Stimulated activated memory B cell treated with anti-CD40 and anti-IgM and Interleukin-4, amounts not matched to agents 10 μg/mL and 1 μg/mL and 100 μg/mL, for 72 hours (primary cell): Measurements from ENCODE around the gene PIMREG.

Experiments used
- ATAC-seq: fragments of 150-1000 bp; cut with Tn5 transposase; 2 replicates; pipeline ENCODE4 v1.10.0; 2021
- H3K27ac Mint-ChIP-seq: one replicate; pipeline ENCODE4 v1.8.0; 2022; ENCODE audit warnings: mild to moderate bottlenecking, mixed read lengths
- H3K27me3 Mint-ChIP-seq: one replicate; pipeline ENCODE4 v1.8.0; 2022; ENCODE audit warnings: mixed read lengths
- H3K36me3 Mint-ChIP-seq: one replicate; pipeline ENCODE4 v1.8.0; 2022; ENCODE audit warnings: mixed read lengths
- H3K4me1 Mint-ChIP-seq: one replicate; pipeline ENCODE4 v1.8.0; 2022; ENCODE audit warnings: mixed read lengths
- H3K4me3 Mint-ChIP-seq: one replicate; pipeline ENCODE4 v1.8.0; 2022; ENCODE audit warnings: mild to moderate bottlenecking, moderate library complexity, mixed read lengths
- H3K9me3 Mint-ChIP-seq: one replicate; pipeline ENCODE4 v1.8.0; 2022; ENCODE audit warnings: mixed read lengths

PIMREG gene, protein sequence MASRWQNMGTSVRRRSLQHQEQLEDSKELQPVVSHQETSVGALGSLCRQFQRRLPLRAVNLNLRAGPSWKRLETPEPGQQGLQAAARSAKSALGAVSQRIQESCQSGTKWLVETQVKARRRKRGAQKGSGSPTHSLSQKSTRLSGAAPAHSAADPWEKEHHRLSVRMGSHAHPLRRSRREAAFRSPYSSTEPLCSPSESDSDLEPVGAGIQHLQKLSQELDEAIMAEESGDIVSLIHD

DNA sequence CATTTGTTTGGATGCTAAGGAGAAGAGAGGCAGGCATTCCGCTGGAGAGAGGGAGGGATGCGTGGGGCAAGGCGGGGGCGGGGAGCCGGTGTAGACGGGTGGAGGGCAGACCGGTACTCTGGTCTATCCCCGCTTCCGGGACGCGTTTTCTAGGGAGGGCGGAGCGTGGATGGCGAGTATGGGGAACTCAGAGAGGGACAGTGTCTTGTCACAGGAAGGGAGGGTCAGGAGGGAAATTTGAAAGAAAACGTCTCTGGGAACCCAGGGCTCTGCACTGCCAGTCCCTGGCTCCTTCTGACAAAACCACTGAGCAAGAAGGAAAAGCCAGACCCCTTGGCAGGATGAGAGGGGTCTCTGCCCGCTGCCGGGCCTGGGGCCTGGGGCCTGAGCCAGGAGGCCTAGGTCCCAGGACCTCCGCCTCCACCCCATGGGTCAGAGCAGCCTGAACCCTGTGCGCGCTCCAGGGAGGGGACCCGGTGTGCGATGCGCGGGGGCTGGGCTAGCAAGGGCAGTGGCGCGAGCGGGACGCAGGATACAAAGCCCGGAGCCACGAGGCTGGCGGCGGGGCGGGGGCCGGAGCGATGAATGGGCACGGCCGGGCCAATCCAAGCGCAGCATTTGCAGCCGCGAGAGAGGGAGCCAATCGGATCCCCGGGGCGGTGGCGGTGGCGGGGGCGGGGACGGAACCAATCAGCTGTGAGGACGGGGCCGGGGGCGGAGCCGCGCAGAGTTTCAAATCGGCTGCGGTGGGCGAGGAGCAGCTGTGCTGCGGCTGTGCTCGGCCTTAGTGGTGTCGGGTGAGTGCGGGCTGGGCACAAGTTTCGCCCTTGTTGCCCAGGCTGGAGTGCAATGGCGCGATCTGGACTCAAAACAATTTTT, at the start of gene PIMREG:
PIMREG (plus strand) TSS at position 764 of the 879 bp plus-strand sequence. CDS start 656 bp downstream, outside the sequence.
- Mint-ChIP-seq H3K27ac (peak within 1 kb of the TSS; percentile 81), H3K9me3 (no peaks in the 10 kb centered on the region), H3K4me3 (peak within 1 kb of the TSS; percentile 85), H3K27me3 (peaks cover 15% of the 10 kb centered on the region), H3K36me3 (no peaks in the 10 kb centered on the region), H3K4me1 (peaks cover 15% of the 10 kb centered on the region)
- ATAC-seq: peak; percentile 96

DNA sequence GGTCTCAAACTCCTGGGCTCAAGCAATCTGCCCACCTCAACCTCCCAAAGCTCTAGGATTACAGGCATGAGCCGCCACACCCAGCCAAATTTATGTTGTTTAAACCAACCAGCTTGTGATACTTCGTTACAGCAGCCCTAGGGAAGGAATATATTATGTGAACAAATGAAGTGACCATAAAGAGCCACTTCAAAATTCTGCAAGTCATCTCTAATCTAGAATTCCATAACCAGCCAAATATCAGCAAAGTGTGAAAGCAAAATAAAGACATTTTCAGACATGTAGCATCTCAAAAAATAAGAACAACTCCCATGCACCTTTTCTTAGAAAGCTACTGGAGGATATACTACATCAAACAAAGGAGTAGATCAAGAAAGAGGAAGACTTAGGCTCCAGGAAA, 45.3 kb upstream of the PIMREG start:
- H3K4me3 Mint-ChIP-seq: no peak overlapping the region
- no peak for ATAC-seq
- peaks cover 26% of the 10 kb centered on the region for H3K27me3 Mint-ChIP-seq
- peaks cover 6% of the 10 kb centered on the region for H3K9me3 Mint-ChIP-seq
- no peaks in the 10 kb centered on the region for H3K4me1 Mint-ChIP-seq
- H3K36me3 Mint-ChIP-seq: no peaks in the 10 kb centered on the region
- no peak overlapping the region for H3K27ac Mint-ChIP-seq

DNA sequence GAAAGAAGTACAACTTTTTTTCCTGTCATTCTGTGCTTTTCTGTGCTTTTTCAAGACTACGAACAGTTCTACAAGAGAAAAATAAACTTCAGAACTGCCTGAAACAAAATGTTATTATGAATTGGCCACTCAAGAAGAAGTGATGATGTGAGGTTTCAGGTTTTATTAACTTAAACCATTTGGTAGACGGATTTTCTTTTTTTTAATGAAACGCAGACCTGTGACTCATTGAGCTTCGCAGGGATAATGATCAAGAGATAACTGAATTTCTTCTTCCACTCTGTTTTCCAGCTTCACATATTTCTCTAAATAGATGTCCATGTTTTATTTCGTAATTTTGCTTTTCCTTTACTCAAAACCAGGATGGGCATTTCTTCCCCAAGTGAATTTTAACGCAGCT, 42.0 kb upstream of the PIMREG start:
- Mint-ChIP-seq H3K4me1 (no peaks in the 10 kb centered on the region), H3K9me3 (peaks cover 6% of the 10 kb centered on the region), H3K27ac (no peak overlapping the region), H3K27me3 (peaks cover 17% of the 10 kb centered on the region), H3K4me3 (no peak overlapping the region), H3K36me3 (no peaks in the 10 kb centered on the region)
- no peak for ATAC-seq

DNA sequence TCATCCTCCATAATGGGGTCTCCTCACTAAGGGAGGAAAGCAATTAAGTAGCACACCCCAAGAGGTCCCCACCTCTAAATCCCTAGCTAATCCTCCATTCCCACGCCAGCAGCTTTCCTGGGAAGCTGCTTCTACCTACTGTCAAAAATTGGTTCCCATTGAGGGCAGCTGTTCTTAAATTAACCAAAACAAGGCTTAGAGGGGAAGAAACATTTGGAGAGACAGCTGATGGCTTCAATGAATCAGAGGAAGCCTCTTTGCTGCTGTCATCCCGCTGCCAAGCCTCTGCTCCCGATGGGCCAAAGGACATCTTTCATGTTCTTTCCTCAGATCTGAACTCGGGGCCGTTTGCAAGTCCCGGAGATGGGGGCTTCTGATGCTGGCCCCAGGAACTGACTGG, 36.0 kb upstream of the PIMREG start:
- no peaks in the 10 kb centered on the region for H3K9me3 Mint-ChIP-seq
- H3K27me3 Mint-ChIP-seq: peaks cover 56% of the 10 kb centered on the region
- H3K27ac Mint-ChIP-seq: no peak overlapping the region
- no peak for ATAC-seq
- no peak overlapping the region for H3K4me3 Mint-ChIP-seq
- no peaks in the 10 kb centered on the region for H3K4me1 Mint-ChIP-seq
- no peaks in the 10 kb centered on the region for H3K36me3 Mint-ChIP-seq

DNA sequence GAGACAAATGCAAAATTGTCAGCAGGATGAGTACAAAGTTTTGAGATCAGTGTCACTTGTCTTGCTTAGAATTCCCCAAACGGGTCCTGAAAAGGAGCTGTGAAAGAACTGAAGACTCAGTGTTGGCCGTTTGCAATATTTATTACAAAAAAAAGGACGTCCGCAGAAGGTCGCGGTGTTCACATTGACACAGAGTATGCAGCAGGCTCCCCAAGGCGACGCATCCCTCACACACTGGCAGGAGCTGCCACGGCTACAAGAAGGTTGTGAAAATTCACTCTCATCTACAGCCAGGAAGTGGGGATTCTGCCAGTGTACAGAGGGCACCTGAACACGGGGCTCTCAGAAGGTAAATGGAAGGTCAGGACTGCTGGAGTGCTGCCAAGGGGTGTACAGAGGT, 35.5 kb upstream of the PIMREG start:
- H3K27me3 Mint-ChIP-seq: peaks cover 61% of the 10 kb centered on the region
- no peaks in the 10 kb centered on the region for H3K9me3 Mint-ChIP-seq
- ATAC-seq: no peak
- H3K27ac Mint-ChIP-seq: no peak overlapping the region
- no peaks in the 10 kb centered on the region for H3K4me1 Mint-ChIP-seq
- H3K4me3 Mint-ChIP-seq: no peak overlapping the region
- H3K36me3 Mint-ChIP-seq: no peaks in the 10 kb centered on the region

DNA sequence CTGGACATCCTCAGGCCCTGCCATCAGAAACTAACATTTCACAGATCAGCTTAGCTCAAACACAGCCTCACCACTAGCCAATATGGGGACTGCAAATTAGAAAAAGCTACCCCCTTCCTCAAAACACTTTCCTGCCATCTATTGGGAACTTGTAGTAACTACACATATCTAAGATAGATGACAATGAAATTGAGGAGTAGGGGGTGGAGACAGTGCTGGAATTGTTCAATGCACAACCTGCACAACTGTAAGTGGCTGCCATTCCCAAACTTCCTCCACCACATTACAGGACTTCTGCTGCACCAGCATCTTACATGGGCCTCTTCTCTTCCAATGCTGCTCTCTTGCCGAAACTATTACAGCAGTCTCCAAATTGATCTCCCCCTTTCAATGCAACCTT, 31.2 kb upstream of the PIMREG start:
- H3K27me3 Mint-ChIP-seq: peaks cover 45% of the 10 kb centered on the region
- H3K9me3 Mint-ChIP-seq: no peaks in the 10 kb centered on the region
- H3K4me1 Mint-ChIP-seq: no peaks in the 10 kb centered on the region
- no peak overlapping the region for H3K27ac Mint-ChIP-seq
- no peak overlapping the region for H3K4me3 Mint-ChIP-seq
- H3K36me3 Mint-ChIP-seq: no peaks in the 10 kb centered on the region
- no peak for ATAC-seq

DNA sequence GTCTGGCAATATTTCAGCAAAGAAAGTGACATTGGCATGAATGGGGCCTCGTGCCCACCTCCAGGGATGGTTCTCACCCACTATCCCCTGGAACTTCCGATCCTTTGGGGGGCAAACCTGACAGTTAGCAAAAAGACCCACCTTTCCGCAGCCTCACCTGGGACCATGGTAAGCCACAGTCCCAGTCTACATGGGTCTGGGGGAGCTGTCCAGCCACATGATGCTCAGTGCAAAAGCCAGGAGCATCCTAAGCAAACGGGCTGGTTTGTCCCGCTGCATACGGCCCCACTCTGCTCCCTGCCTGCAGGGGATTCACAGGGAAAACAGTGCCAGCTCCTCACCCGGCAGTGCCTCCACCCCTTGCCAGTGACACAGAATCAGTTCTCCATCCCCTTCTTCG, 28.6 kb upstream of the PIMREG start:
- ATAC-seq: no peak
- no peaks in the 10 kb centered on the region for H3K36me3 Mint-ChIP-seq
- H3K9me3 Mint-ChIP-seq: no peaks in the 10 kb centered on the region
- H3K27me3 Mint-ChIP-seq: peaks cover 40% of the 10 kb centered on the region
- H3K27ac Mint-ChIP-seq: no peak overlapping the region
- H3K4me1 Mint-ChIP-seq: peaks cover 6% of the 10 kb centered on the region
- no peak overlapping the region for H3K4me3 Mint-ChIP-seq

DNA sequence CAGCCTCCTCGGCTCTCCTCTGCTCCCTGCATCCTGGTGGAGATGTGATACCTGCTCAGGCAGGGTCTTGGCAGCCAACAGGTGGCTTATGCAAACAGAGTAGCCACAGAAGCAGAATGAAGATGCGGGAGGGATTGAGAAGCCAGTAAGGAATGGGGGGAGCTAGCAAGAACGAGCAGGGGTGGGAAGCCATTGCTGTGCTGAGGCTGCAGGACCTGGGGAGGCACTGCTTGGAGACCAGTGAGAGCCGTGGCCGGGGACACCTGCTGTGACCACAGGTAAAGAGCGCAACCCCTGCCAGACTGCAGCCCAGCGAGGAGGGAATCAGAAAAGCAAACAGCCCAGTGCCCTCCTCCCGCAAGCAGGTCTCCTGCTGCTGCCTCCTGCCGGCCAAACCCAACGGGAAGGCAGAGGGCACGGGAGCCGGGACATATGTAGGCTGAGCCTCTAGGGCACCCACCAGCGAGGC, 24.0 kb upstream of the PIMREG start:
- H3K4me1 Mint-ChIP-seq: peaks cover 15% of the 10 kb centered on the region
- H3K27ac Mint-ChIP-seq: no peak overlapping the region
- H3K27me3 Mint-ChIP-seq: peaks cover 40% of the 10 kb centered on the region
- ATAC-seq: no peak
- H3K9me3 Mint-ChIP-seq: no peaks in the 10 kb centered on the region
- no peak overlapping the region for H3K4me3 Mint-ChIP-seq
- no peaks in the 10 kb centered on the region for H3K36me3 Mint-ChIP-seq

DNA sequence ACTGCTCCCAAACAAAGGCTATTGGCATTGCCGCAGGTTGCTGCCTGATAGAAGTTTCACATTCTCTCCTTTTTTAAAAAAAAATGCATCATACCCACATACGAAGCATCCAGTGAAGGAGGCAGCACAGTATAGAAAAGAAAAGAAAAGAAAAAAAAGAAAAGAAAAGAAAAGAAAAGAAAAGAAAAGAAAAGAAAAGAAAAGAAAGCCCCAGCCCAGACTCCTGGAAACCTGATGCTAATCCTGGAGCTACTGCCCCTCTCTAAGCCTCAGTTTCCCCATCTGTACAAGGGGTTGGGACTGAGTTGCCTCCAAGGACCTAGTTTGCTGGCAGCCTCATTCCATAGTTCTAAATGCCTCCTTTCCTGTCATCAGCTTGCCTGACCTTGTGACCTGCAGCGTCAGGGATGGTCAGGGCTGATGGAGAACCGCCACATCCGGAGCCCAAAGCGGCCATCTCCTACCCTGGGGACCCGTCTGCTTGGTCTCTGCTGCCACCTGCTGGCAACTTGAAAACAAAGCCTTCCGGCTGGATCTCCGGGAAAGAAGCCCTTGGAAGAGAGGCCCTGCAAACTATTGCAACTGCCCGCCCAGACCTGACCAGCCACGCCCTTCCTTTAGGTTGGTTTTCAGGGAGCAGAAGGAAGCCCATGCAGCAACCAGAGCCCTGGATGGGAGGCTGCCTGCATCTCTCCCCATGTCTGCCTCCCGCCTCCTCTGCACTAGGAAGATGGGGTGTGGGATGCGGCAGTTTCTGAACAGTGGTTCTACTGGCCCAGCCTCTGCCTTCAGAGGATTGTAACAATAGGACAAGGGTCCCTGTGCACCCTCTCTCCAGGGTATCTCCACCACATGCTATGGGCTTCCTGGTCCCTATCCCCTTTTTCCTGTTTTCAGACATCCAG, 22.3 kb upstream of the PIMREG start:
- ATAC-seq: peak; percentile 76
- no peak overlapping the region for H3K4me3 Mint-ChIP-seq
- no peak overlapping the region for H3K27ac Mint-ChIP-seq
- H3K27me3 Mint-ChIP-seq: peaks cover 40% of the 10 kb centered on the region
- H3K9me3 Mint-ChIP-seq: no peaks in the 10 kb centered on the region
- H3K4me1 Mint-ChIP-seq: peaks cover 16% of the 10 kb centered on the region
- H3K36me3 Mint-ChIP-seq: no peaks in the 10 kb centered on the region

DNA sequence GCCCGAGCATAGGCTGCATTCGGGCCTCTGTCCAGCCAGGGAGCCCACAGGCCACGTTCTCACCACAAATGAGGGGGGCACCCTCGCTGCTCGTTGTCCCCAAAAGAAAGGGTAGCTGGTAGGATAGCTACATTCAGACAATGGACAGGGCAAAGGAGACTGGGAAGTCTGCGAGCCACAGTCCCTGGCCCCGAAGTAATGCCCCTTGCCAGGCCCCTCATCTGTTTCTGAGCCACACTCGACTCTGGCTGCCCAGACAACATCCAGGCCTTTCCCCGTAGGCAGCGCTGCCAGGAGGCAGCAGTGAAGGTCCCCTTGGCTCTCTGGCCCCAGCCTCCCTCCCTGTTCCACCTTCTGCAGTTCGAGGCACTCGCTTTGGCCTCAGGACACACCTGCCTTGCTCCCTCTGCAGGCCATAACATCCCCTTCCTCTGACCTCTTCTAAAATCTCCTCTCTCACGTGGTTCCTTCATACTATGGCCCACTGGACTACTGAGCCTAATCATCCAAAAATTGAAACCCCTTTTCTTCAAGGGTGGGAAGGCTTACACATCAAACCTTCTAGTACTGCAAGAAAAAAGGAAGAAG, 21.5 kb upstream of the PIMREG start:
- no peak for ATAC-seq
- H3K27ac Mint-ChIP-seq: no peak overlapping the region
- H3K27me3 Mint-ChIP-seq: peaks cover 40% of the 10 kb centered on the region
- no peaks in the 10 kb centered on the region for H3K9me3 Mint-ChIP-seq
- H3K36me3 Mint-ChIP-seq: no peaks in the 10 kb centered on the region
- peaks cover 24% of the 10 kb centered on the region for H3K4me1 Mint-ChIP-seq
- H3K4me3 Mint-ChIP-seq: no peak overlapping the region

DNA sequence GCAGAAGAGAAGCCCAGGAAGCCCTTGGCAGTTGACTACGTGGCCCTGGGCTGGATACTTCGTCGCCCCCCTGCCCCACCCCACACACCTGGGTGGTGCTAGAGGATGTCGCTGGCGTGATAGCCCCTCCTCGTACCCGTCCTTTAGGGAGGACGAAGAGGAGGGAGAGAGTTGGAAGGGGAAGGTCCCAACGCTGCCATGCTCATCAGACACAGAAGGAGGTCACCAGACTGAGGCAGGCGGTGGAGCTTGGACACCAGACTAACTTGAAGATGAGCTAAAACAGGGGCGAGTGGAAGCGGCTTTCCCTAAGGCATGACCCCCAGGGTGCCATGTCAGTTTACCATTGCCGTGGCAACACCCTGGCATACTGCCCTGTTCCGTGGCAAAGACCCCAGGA, 20.3 kb upstream of the PIMREG start:
- peaks cover 31% of the 10 kb centered on the region for H3K4me1 Mint-ChIP-seq
- H3K27ac Mint-ChIP-seq: no peak overlapping the region
- H3K27me3 Mint-ChIP-seq: peaks cover 40% of the 10 kb centered on the region
- no peaks in the 10 kb centered on the region for H3K36me3 Mint-ChIP-seq
- no peaks in the 10 kb centered on the region for H3K9me3 Mint-ChIP-seq
- no peak overlapping the region for H3K4me3 Mint-ChIP-seq
- ATAC-seq: no peak

DNA sequence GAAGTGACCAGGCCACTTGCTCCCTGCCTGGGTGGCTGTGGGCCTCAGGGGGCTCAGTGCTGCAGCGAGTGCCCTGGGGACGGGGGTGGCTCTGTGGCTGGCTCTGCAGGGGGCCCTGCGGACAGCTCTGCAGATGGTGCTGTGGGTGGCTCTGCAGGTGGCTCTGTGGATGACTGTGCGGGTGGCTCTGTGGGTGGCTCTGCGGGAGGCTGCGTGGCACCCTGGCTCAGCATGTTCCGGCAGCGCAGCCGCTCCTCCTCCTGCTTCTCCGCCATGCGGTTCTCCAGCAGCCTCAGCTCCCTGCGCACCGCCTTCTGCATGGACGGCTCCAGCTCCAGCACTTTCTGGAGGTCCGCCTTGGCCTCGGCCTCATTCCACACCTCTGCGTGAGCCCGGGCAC, 18.8 kb upstream of the PIMREG start:
- peaks cover 4% of the 10 kb centered on the region for H3K9me3 Mint-ChIP-seq
- no peak overlapping the region for H3K27ac Mint-ChIP-seq
- ATAC-seq: no peak
- no peaks in the 10 kb centered on the region for H3K36me3 Mint-ChIP-seq
- peaks cover 42% of the 10 kb centered on the region for H3K27me3 Mint-ChIP-seq
- no peak overlapping the region for H3K4me3 Mint-ChIP-seq
- H3K4me1 Mint-ChIP-seq: peaks cover 26% of the 10 kb centered on the region

DNA sequence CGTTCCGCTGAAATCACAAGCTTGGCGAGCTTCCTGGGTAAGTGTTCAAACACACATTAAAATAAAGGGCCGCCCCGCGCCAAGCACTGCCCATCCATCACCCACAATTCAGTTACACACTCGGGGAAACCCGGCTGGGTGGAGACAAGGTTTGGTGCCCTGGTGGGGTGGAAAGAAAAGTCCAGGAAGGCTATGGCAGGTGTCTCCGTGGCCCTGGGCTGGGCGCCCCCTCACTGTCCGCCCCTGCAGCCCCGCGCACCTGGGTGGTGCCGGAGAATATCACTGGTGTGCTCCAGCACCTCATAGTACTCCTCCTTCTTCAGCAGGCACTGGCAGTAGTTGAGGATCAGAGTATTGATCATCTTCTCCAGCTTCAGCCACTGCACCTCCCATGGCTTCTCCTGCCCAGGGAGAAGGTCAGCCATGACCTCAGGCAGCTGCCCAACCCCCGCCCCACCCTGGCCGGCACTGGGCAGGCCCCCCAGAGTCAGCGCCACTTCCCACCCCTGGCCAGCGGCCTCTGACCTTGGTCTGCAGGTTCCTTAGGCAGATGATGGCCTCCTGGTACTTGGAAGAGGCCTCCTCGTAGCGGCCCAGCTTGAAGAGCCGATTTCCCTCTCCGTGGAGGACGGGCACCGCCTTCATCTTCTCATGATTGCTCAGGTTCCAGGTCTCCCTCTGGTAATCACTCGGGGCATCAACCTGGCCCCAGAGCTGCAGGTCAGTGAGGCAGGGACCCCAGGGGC, 17.7 kb upstream of the PIMREG start:
- ATAC-seq: no peak
- H3K4me3 Mint-ChIP-seq: no peak overlapping the region
- H3K36me3 Mint-ChIP-seq: no peaks in the 10 kb centered on the region
- H3K9me3 Mint-ChIP-seq: peaks cover 4% of the 10 kb centered on the region
- H3K27me3 Mint-ChIP-seq: peaks cover 30% of the 10 kb centered on the region
- no peak overlapping the region for H3K27ac Mint-ChIP-seq
- H3K4me1 Mint-ChIP-seq: peaks cover 23% of the 10 kb centered on the region

DNA sequence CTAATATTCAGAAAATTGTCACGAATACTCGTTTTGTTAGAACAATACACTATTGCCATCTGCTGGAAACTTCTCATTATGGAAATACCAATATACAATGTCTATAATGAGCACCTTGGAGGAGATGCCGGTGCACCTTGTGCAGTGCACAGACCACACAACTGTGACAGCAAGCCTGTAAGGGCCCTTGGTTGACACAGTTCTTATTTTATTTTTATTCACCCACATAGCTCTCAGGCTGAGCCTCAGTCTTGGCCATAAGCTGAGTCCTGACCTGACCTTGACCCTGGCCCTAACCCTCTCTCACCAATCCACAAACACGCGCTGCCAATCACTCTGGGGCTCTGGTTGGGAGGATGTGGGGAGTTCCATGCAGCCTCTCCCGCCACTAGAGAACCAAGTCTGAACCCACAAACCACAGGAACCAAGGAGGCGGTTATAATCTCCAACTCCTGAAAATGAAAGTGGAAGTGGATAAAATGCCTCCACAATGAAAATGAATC, 16.9 kb upstream of the PIMREG start:
- H3K4me1 Mint-ChIP-seq: peaks cover 16% of the 10 kb centered on the region
- peaks cover 4% of the 10 kb centered on the region for H3K9me3 Mint-ChIP-seq
- H3K27ac Mint-ChIP-seq: no peak overlapping the region
- peaks cover 22% of the 10 kb centered on the region for H3K27me3 Mint-ChIP-seq
- H3K4me3 Mint-ChIP-seq: no peak overlapping the region
- no peaks in the 10 kb centered on the region for H3K36me3 Mint-ChIP-seq
- peak; percentile 62 for ATAC-seq
